HCT116 (cell line): ENCODE data around the gene EXOC4. TPM values are rescaled to one million over a fixed set of nuclear protein-coding genes. Genes with fewer than 3 reads are reported as not detected.

Source experiments
- ATAC-seq: fragments of 200-7000 bp; cut with Tn5 transposase; 2 replicates; pipeline ENCODE4 v1.9.1; 2020; ENCODE audit warnings: mild to moderate bottlenecking, moderate library complexity
- BruUV-seq: library from RNA; stranded (reverse); fragments of 400-500 nt; replicated peaks from 2 replicates; lab custom pipeline; 2021; lab: Mats Ljungman, UMichigan
- CTCF ChIA-PET: fragments of 300-600 bp; sonication (Branson Sonifier 250); formaldehyde crosslinking; loops from one replicate; lab custom pipeline; 2021; ENCODE audit warnings: antibody characterized with exemption; lab: Charles Lee
- POLR2A ChIA-PET: fragments of 300-600, 350-600 bp; sonication (Branson Sonifier 250); formaldehyde crosslinking; loops from one replicate; lab custom pipeline; 2021; ENCODE audit warnings: antibody characterized with exemption; lab: Charles Lee
- RAD21 ChIA-PET, 2 experiments: fragments of 300-600 bp; sonication (Branson Sonifier 250); formaldehyde crosslinking; loops; one replicate each; lab custom pipeline; 2023; ENCODE audit warnings: low total read pairs in 2 of 2; ENCODE audit not compliant: uncharacterized antibody in 2 of 2, unreplicated experiment in 2 of 2, low non-redundant PET in 1 of 2; lab: Charles Lee
- DNase-seq: peaks from one replicate; pipeline ENCODE4 v3.0.0-alpha.2; 2010; ENCODE audit warnings: low read depth, low spot score
- H2AFZ ChIP-seq: fragments of 200-600 bp; shearing (Covaris generic), sonication (generic); 2 replicates; pipeline ENCODE4 v1.6.1; 2017; ENCODE audit warnings: low read depth, mixed run types, mixed read lengths, antibody characterized with exemption, low read length; ENCODE audit not compliant: poor library complexity, severe bottlenecking
- H3K27ac ChIP-seq: 2 replicates; pipeline ENCODE4 v1.5.1; 2012; ENCODE audit warnings: low read depth, low read length
- H3K27me3 ChIP-seq: fragments of 200-600 bp; sonication (generic); 2 replicates; pipeline ENCODE4 v1.6.1; 2016; ENCODE audit warnings: mixed run types, low read length, mixed read lengths; ENCODE audit not compliant: insufficient read depth
- H3K36me3 ChIP-seq, 2 experiments: fragments of 200-500 bp in 1 of 2; fragments of 200-600 bp in 1 of 2; sonication (Bioruptor generic) in 1 of 2; sonication (generic) in 1 of 2; 2 replicates each; pipeline versions ENCODE4 v1.5.1 to v1.6.1; 2014 to 2016; ENCODE audit warnings: low read length in 2 of 2, inconsistent platforms in 1 of 2, mixed read lengths in 1 of 2, mixed run types in 1 of 2; ENCODE audit not compliant: insufficient read depth in 2 of 2, control insufficient read depth in 1 of 2
- H3K4me1 ChIP-seq, 2 experiments: fragments of 200-600 bp in 1 of 2; sonication (generic) in 1 of 2; 2 replicates each; pipeline versions ENCODE4 v1.5.1 to v1.6.1; 2012 to 2017; ENCODE audit warnings: low read length in 2 of 2, inconsistent platforms in 1 of 2, mild to moderate bottlenecking in 1 of 2, mixed read lengths in 1 of 2, mixed run types in 1 of 2, moderate library complexity in 1 of 2; ENCODE audit not compliant: insufficient read depth in 2 of 2, control insufficient read depth in 1 of 2
- H3K4me2 ChIP-seq: fragments of 200-600 bp; sonication (generic); 2 replicates; pipeline ENCODE4 v1.6.1; 2017; ENCODE audit warnings: mixed run types, low read length, mixed read lengths
- H3K4me3 ChIP-seq, 2 experiments: fragments of 200-600 bp in 1 of 2; sonication (generic) in 1 of 2; replicated peaks in 1 of 2; 2 replicates each; pipeline ENCODE4 v1.5.1; 2011 to 2016; ENCODE audit warnings: low read length in 2 of 2, control low read depth in 1 of 2, low read depth in 1 of 2, mild to moderate bottlenecking in 1 of 2, mixed read lengths in 1 of 2, mixed run types in 1 of 2
- H3K79me2 ChIP-seq: fragments of 200-600 bp; sonication (generic); 2 replicates; pipeline ENCODE4 v1.6.1; 2017; ENCODE audit warnings: mild to moderate bottlenecking, mixed run types, low read length, moderate library complexity, mixed read lengths; ENCODE audit not compliant: insufficient read depth
- H3K9ac ChIP-seq: fragments of 200-600 bp; sonication (generic); 2 replicates; pipeline ENCODE4 v1.6.1; 2016; ENCODE audit warnings: low read length, mixed read lengths
- H3K9me2 ChIP-seq: fragments of 200-600 bp; sonication (generic), shearing (Covaris generic); 2 replicates; pipeline ENCODE4 v1.6.1; 2017; ENCODE audit warnings: mixed run types, mild to moderate bottlenecking, moderate library complexity; ENCODE audit not compliant: insufficient read depth
- H3K9me3 ChIP-seq, 2 experiments: fragments of 200-500 bp in 1 of 2; fragments of 200-600 bp in 1 of 2; sonication (Bioruptor generic) in 1 of 2; sonication (generic) in 1 of 2; 2 replicates each; pipeline ENCODE4 v1.6.1; 2014 to 2017; ENCODE audit warnings: low read length in 2 of 2, mixed read lengths in 2 of 2, inconsistent platforms in 1 of 2, low read depth in 1 of 2, mild to moderate bottlenecking in 1 of 2, mixed run types in 1 of 2, moderate library complexity in 1 of 2; ENCODE audit not compliant: control insufficient read depth in 1 of 2, insufficient read depth in 1 of 2
- H4K20me1 ChIP-seq: fragments of 200-600 bp; sonication (generic), shearing (Covaris generic); 2 replicates; pipeline ENCODE4 v1.6.1; 2017; ENCODE audit warnings: mixed run types, mild to moderate bottlenecking, moderate library complexity; ENCODE audit not compliant: insufficient read depth
- CBX3 ChIP-seq: IDR thresholded peaks from 2 replicates; pipeline ENCODE4 v1.6.1; 2012; ENCODE audit warnings: low read depth
- CEBPB ChIP-seq: IDR thresholded peaks from 2 replicates; pipeline ENCODE4 v1.6.1; 2012; ENCODE audit warnings: low read depth
- CTCF ChIP-seq, 3 experiments: fragments of 200-600 bp in 1 of 3; sonication (generic) in 1 of 3; IDR thresholded peaks in 2 of 3; conservative IDR thresholded peaks in 1 of 3; 2 replicates each; pipeline ENCODE4 v1.5.1; 2012 to 2017; ENCODE audit warnings: low read depth in 2 of 3, low read length in 2 of 3, antibody characterized with exemption in 1 of 3, borderline replicate concordance in 1 of 3, control low read depth in 1 of 3, mild to moderate bottlenecking in 1 of 3, mixed read lengths in 1 of 3, mixed run types in 1 of 3, moderate library complexity in 1 of 3; ENCODE audit not compliant: insufficient read depth in 1 of 3
- EGR1 ChIP-seq: IDR thresholded peaks from 2 replicates; pipeline ENCODE4 v1.6.1; 2012; ENCODE audit warnings: low read depth
- EZH2 ChIP-seq: fragments of 200-600 bp; sonication (generic); IDR thresholded peaks from 2 replicates; pipeline ENCODE4 v1.6.1; 2017; ENCODE audit warnings: antibody characterized with exemption, mixed run types
- EZH2phosphoT487 ChIP-seq: fragments of 200-600 bp; IDR thresholded peaks from 2 replicates; pipeline ENCODE4 v1.6.1; 2018; ENCODE audit warnings: antibody characterized with exemption, borderline replicate concordance
- FOSL1 ChIP-seq: IDR thresholded peaks from 2 replicates; pipeline ENCODE4 v1.6.1; 2012; ENCODE audit warnings: low read depth
- JUND ChIP-seq: IDR thresholded peaks from 2 replicates; pipeline ENCODE4 v1.6.1; 2012
- POLR2A ChIP-seq: IDR thresholded peaks from 2 replicates; pipeline ENCODE4 v1.7.0; 2011; ENCODE audit warnings: borderline replicate concordance; ENCODE audit not compliant: insufficient read depth, insufficient read length; ENCODE audit errors: extremely low read depth
- POLR2AphosphoS5 ChIP-seq: IDR thresholded peaks from 2 replicates; pipeline ENCODE4 v1.6.1; 2011; ENCODE audit warnings: mild to moderate bottlenecking, low read depth, low read length, moderate library complexity
- SIN3A ChIP-seq: IDR thresholded peaks from 2 replicates; pipeline ENCODE4 v1.6.1; 2012; ENCODE audit warnings: low read depth
- SP1 ChIP-seq: IDR thresholded peaks from 2 replicates; pipeline ENCODE4 v1.6.1; 2012; ENCODE audit warnings: low read depth
- SRF ChIP-seq: IDR thresholded peaks from 2 replicates; pipeline ENCODE4 v1.6.1; 2012; ENCODE audit warnings: low read depth
- ZBTB33 ChIP-seq: IDR thresholded peaks from 2 replicates; pipeline ENCODE4 v1.6.1; 2011; ENCODE audit warnings: mild to moderate bottlenecking, low read length, moderate library complexity; ENCODE audit not compliant: insufficient replicate concordance; ENCODE audit errors: extremely low read depth
- ZNF274 ChIP-seq: fragments of 200-500 bp; sonication (Bioruptor generic); IDR thresholded peaks from 2 replicates; pipeline ENCODE4 v1.6.1; 2014; ENCODE audit warnings: mild to moderate bottlenecking, low read depth, low read length, inconsistent platforms
- intact Hi-C: fragments of 100-400 bp; cut with micrococcal nuclease; formaldehyde crosslinking; loops from 2 replicates; pipeline ENCODE4 v1.10.0; 2022
- total RNA-seq: library from RNA; stranded (reverse); gene quantifications from one replicate; pipeline ENCODE4 v1.2.1, GENCODE V29; 2021; ENCODE audit not compliant: unreplicated experiment
- TF ChIP-seq, protein P1 (sequence below): IDR thresholded peaks from 2 replicates; pipeline ENCODE4 v1.6.1; 2012

EXOC4 gene
- total RNA-seq, 1 experiment from 2014 or later = 40.3 TPM

GRCh38 chr7:133885213-133885612 is 632.3 kb downstream of the EXOC4 start (continued):
- no peak for TF ChIP-seq ZBTB33

DNA sequence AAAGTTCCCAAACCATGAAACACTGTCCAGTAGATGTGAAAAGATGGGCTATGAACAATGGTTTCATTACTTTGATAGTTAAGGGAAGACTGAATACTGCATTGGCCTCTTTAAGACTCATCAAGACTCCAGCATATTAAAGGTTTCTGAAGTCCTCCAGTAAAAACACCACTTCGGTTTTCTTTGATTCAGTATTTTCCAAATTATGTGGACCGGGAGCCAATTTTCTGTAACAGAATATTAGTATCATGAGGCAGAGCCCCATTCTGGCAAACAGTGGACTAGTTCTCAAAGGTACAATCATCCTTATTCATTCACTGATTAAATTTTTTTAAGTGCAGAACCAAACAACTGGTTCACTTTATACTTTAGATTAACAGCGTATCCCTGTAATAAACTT is 633.2 kb downstream of the EXOC4 start:
- POLR2A ChIA-PET = no interaction called here
- no peak for TF ChIP-seq CTCF (IDR thresholded peaks at IDR 0.05 in 2 of 3, conservative IDR thresholded peaks at IDR 0.05 in 1 of 3; ENCODE audit: borderline replicate concordance in 1 of 3, insufficient read depth in 1 of 3, low read depth in 2 of 3, low read length in 2 of 3)
- no peak for TF ChIP-seq FOSL1
- no peak for TF ChIP-seq ZNF274
- no peak for TF ChIP-seq CBX3
- TF ChIP-seq, protein P1, sequence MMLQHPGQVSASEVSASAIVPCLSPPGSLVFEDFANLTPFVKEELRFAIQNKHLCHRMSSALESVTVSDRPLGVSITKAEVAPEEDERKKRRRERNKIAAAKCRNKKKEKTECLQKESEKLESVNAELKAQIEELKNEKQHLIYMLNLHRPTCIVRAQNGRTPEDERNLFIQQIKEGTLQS = no peak
- no peak for TF ChIP-seq POLR2A
- TF ChIP-seq SP1 = no peak
- TF ChIP-seq SRF = no peak
- no peak for TF ChIP-seq JUND
- no peak for TF ChIP-seq POLR2AphosphoS5
- no peak for TF ChIP-seq SIN3A
- no peak for TF ChIP-seq EZH2phosphoT487
- no peak for TF ChIP-seq CEBPB
- TF ChIP-seq EGR1 = no peak
- no peak for TF ChIP-seq EZH2
- Histone ChIP-seq H3K4me2 (no peak overlapping the region), H3K4me1 (no peaks in the 10 kb centered on the region), H3K9ac (no peak overlapping the region), H3K9me2 (no peaks in the 10 kb centered on the region), H4K20me1 (no peaks in the 10 kb centered on the region), H3K27me3 (no peaks in the 10 kb centered on the region), H3K27ac (no peak overlapping the region), H3K9me3 (no peaks in the 10 kb centered on the region), H2AFZ (no peak overlapping the region), H3K36me3 (no peaks in the 10 kb centered on the region), H3K79me2 (no peaks in the 10 kb centered on the region), H3K4me3 (no peak overlapping the region)
- no TSS peak for BruUV-seq
- ATAC-seq (no peak), DNase-seq (no peak)
- CTCF ChIA-PET = no interaction called here
- intact Hi-C loops = no loop called here
- RAD21 ChIA-PET = no interaction called here
